HG02938 (cell line): Measurements from ENCODE around the gene PRRT3.

Source experiments
- ATAC-seq: cut with Tn5 transposase; IDR thresholded peaks from one replicate; pipeline ENCODE4 v1.9.1; 2021; ENCODE audit warnings: mild to moderate bottlenecking, moderate library complexity; ENCODE audit not compliant: unreplicated experiment

The PRRT3 gene

DNA sequence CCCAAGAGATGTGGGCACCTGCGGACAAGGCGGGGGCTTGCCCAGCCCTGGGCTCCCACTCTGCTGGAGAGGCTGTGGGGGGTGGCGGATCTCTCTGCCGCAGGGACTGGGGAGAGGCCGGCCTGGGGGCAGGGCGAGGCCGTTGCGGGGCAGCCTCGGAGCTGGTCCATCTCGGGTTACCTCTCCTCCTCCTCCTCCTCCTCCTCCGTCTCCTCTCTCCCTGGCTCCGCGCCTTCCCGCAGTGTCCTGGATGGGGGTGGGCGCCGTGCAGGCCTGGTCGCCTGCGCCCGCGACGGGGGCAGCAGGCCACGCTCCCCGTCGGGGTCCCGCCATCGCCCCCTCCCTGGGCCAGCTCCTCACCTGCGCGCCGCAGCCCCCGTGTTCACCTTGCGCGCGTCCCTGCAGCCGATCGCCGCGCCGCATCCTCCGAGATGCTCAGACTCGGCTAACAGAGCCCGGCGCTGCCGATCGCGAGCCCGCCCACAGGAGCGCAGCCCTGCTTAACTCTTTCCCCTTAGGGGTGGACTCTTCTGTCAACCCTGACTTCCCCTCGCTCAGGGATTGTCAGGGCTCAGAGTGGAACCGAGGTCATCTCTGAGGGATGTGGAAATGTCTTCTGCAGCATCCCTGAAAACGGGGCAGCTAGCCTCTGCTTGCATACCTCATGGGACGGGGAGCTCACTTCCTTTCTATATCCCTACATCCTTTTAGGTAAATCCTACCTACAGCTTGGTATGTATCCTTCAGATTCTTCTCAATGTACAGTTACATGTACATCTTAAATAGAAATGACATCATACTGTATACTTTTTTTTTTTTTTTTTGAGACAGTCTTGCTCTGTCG, at the start of gene PRRT3:
Gene PRRT3, minus strand, starts transcription at position 447 of the 844 bp plus-strand sequence. CDS start 2,293 bp downstream, outside the sequence.
- ATAC-seq = peak; percentile 62

DNA sequence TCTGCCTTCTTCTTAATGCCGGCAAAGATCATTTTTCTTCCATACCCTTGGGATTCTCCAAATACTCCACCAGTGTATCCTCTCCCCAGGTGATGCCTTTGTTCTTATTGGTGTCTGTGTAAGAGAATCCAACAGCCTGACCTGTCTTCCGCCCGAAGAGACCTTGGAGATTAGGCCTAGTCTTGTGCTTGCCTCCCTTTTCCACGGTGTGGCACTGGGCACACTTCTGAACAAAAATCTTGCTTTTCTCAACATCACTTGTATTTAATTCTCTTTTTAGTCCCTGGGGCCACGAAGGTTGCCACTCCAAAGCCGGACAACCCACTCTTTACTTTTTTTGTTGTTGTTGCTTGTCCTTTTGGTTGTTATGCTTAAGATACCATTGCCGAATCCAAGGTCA, 48.5 kb upstream of the PRRT3 start:
- no peak for ATAC-seq

DNA sequence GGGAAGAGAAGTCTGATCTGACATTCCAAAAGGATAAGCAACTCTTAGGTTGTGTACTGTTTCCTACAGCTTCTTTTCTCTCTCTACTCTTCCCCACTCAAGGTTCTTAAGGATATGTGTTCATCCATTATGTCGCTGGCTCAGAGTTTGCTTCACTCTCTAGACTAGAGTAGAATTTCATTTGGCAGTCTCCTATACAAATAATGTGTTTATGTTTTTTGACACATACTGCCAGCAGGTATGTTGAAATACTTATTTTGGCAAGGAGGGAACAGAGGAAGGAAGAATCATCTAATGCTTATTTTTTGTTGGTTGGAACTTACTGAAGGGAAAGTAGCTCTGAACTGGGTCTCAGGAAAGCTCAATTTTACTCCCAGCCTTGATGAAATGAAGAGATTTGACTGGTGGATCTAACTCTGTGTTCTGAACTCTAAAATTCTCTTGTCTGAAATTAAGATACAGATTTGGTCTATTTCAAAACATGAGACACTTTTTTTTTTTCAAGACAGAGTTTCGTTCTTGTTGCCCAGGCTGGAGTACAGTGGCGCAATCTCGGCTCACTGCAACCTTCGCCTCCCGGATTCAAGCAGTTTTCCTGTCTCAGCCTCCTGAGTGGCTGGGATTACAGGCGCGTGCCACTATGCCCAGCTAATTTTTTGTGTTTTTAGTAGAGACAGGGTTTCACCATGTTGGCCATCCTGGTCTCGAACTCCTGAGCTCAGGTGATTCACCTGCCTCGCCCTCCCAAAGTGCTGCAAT, 42.1 kb upstream of the PRRT3 start:
- no peak for ATAC-seq

DNA sequence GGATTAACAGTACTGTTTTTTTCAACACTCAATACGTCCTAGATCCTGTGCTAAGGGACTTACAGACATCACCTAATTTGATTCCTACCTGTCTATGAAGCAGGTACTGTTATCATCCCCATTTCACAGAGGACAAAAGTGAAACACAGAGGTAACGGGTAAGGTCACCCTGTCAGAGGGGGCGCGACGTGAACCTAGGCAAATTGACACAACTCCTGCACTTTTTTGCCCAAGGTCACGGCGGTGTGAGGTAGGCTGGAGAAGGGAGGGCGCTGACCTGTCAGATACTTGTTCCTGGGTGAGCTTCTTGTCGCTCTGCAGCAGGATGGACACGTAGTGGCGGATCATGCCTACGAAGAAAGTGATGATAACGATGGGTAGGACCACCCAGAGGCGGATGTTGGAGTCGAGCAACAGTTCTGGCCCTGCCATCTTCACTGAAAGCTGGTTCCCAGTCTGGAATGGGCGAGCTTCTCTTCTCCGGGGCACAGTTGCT, 34.1 kb upstream of the PRRT3 start:
- ATAC-seq = peak; percentile 34

DNA sequence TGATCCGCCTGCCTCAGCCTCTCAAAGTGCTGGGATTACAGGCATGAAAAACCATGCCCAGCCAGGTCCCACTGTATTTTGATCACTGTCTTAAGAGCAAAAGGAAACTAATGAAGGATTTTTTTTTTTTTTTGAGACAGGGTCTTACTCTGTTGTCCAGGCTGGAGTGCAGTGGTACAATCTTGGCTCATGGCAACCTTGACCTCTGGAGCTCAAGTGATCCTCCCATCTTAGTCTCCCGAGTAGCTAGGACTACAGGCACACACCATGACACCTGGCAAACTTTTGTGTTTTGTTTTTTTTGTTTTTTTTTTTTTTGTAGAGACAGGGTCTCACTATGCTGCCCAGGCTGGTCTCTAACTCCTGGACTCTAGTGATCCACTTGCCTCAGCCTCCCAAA, 28.0 kb upstream of the PRRT3 start:
- no peak for ATAC-seq

DNA sequence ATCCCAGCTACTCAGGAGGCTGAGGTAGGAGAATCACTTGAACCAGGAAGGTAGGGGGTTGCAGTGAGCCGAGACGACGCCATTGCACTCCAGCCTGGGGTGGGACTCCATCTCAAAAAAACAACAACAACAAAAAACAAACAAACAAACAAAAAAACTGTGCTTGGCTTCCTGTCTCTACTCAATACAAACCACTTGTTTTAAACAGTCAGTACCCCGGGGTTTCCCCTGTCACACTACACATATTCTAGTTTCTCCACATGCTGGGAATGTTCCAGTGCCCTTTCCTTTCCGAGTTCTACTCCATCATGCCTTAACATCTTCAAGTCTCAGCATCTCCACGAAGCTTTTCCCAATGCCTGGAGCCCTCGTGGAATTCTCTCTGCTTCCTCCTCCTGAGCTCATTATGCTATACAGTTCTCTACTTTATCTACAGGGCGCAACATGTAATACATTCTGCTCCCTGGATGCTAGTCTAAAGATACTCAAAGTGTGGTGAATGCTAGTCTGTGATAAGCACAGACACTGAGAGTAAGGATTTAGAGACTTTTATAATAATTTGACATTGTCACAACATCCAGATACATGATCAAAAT, 26.6 kb upstream of the PRRT3 start:
- ATAC-seq = no peak

DNA sequence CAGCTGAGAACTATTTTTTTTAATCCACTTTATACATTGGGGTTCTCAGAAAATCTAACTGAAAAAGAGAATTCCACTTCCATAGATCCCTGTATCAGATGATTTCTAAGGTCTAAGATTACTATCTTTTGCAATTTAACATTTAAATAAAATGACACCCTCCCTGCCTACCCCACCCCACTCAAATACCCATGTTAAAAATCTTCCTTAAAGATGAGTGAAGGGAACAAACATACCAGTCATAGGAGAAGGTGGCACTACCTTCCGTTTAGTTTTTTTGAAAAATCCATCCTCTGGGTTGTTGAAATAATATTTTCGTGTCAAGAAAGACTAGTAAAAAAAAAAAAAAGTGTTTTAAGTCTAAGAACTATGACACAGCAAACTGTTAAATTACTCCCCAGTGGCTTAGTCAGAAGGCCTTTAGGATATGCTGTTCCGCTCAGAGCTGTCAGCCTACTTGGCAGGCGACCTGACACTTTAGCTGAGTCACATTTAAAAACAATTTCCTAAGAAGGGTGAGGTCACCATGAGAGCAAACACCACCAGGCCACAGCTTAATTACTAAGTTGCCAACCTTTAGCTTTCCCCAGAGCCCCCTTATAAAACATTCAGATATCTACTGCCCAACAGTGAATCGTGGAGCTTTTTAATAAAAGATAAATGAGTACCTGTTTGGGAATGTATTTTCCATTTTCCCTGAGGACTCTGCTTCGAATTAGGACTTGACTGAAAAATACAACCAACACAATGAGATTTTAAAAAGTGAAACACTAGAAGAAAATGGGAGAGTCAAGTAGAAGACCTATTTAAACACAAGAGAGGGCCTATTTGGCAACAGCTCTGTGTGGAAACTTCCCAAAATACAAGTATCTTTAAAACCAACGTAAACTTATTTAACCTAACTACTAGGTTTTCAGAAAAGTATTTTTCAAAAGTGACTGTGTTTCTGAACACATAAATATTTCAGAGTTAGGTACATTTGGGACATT, 24.8 kb upstream of the PRRT3 start:
- no peak for ATAC-seq

DNA sequence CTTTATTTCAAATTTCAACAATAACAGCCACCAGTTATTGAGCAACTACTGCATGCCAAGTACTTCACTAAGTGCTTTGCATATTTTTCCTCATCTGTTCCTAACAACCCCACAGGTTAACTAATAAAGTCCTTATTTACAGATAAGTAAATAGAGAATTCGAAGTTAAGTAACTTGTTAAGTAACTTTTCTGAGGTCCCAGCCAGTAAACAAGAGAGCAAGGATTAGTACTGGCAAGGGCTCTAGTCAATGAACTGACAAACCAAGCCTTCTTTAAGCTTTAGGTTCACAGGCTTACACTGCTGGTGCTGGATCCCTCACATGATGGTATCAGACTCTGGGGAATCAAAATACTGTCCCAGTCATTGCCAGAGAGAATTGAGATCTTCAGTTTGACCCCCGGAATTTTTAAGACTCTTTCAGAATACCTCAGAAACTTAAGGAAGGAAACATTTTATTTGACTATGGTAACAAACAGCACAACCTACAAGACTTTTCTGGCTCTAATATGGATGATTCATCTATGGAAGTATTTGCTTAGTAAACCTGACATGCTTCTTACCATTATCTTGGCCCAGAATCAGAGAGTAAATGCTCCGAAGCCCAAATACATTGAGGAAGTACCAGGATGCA, 17.9 kb upstream of the PRRT3 start:
- ATAC-seq = no peak

DNA sequence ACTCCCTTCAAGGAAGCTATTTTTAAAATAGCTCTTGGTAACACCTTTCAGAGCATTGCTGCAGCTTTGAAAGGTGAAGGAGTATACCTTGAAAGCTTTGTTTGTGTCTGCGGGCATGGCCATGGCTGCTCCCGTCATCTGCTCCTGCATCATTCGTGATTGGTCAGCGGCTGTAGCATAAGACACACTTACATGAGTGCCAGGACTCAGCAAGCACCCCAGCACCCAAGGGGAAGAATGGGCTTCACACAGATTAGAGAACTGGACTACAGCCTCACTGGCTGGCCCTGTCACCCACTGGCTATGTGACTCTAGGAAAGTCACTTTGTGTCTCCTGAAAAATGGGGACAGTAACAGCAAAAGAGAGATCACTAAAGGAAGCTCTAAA, 17.4 kb upstream of the PRRT3 start:
- no peak for ATAC-seq

DNA sequence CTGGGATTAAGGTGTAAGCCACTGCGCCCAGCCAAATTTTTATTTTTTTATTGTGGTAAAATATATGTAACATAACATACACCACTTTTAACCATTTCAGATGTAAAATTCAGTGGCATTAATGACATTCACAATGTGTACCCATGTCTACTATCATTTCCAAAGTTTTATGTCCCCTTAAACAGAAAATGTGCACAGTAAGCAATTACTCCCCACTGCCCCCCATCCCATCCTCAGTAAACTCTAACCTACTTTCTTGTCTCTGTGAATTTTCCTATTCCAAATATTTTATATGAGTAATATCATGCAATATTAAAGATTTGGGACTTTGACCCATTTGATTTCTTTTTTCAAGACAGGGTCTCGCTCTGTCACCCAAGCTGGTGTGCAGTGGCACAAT, 14.6 kb upstream of the PRRT3 start:
- no peak for ATAC-seq

DNA sequence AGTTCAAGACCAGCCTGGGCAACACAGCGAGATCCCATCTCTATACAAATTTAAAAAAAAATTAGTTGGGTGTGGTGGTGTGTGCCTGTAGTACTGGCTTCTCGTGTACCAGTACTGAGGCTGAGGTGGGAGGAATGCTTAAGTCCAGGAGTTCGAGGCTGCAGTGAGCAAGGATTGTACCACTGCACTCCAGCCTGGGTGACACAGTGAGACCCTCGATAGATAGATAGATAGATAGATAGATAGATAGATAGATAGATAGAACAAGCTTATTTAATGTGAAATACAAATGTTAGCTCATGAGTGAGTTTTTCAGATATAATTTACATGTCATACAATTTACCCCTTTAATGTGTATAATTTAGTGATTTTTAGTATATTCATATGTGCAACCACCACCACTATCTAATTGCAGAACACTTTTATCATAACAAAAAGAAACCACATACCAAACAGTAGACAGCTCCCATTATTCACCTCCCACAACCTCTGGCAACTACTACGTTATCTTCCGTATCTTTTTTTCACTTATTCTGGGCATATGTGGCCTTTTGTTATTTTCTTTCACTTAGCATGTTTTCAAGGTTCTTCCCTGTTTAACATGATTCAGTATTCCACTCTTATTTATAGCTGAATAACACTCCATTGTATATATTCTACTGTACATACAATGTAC, 13.1 kb upstream of the PRRT3 start:
- ATAC-seq = no peak

DNA sequence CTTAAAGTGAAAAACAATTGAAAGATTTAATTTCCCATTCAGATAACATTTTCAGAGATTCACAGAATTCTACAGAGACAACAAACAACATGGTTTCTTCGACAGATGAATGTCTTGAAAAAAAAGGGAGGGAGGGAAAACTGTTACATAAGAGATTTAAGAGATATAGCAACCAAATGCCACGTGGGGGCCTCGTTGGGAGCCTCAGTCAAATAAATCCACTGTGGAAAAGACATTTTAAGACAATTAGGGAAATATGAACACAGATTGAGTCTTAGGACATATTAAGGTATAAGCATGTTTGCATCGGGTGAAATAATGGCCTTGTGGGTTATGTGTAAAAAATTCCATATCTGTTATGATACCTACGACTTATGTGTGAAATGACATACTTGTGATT, 5.0 kb upstream of the PRRT3 start:
- ATAC-seq = no peak

DNA sequence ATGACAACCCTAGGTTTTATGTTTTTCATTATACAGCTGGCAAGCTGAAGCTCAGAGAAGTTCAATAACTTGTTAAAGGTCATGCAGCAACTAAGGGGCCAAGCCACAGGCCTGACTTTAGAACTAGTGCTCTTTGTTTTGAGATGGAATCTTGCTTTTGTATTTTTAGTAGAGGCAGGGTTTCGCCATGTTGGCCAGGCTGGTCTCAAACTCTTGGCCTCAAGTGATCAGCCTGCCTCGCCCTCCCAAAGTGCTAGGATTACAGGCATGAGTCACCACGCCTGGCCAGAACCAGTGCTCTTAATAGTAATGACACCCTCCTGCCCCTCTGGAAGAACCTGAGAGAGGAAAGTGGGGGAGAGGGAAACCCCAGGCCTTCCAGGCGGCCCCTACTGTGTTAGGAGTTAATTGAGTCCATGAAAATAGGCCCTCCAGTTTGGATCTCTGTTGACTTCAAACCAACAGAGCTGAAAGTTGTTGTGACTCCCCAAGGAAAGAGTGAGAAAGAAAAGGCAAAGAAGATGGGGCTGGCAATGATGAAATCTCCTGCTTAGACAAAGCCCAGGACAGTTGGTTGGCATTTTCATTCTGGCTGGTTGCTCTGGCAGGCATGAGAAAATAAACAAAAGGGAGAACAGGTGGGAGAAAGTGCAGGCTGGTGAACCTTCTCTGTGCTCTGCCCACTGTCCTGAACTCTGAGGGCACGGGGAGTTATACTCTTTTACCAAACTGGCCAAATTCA, 3.6 kb upstream of the PRRT3 start:
- no peak for ATAC-seq

DNA sequence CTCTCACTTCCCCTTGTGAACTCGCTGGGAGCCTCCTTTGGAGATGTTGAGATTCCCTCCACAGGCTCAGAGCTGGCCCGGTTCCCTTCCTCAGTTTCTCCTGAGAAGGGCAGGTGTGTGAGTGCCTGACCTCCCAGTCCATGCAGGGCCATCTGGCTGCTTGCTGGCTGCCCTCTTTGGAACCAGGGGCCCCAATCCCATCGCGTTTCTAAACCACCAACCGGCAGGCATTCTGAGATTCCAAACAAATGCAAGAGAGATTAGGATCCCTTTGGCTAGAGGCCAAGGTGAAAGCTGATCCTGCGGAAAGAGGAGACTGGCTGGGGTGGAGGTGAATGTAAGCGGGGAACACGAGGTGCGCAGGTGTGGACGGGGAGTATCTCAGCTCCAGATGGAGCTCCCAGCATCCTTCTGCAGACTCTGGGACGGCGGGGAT, 2.9 kb upstream of the PRRT3 start:
- ATAC-seq = no peak

DNA sequence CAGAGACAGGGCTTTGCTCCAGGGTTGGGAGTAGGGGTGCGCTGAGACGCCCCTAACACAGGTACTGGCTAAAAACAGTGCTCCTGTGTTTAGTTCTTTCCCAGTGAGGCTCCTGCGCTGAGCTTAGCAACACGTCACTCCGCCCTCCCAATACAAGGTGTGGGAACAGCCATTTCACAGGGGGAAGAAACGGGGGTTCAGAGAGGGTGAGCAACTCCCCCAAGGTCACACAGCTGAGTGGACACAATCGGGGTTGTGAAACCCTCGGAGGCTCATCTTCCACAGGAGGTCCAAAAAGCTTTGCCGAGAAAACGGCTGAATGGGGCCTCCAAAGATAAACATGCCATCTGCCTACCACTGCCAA, 628 bp downstream of the PRRT3 start:
- no peak for ATAC-seq

DNA sequence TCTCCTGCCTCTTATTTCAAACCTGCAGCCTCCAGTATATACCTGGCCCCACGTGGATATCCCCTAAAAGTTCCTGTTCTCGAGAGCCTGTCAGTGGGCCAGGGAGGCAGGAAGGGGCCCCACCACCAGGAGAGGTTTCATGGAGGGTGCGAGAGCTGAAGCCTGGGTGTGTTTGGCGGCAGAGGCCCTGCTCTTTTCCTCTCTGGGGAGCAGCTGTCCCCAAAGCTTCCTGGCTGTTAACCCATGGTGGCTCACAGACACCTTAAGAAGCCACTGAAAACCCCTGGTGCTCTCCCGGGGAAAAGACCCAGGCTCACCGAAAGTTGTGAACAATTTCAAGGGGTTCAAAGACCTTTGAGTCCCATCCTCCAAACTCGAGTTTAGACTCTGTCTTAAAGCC, 1.1 kb downstream of the PRRT3 start:
- ATAC-seq = no peak

DNA sequence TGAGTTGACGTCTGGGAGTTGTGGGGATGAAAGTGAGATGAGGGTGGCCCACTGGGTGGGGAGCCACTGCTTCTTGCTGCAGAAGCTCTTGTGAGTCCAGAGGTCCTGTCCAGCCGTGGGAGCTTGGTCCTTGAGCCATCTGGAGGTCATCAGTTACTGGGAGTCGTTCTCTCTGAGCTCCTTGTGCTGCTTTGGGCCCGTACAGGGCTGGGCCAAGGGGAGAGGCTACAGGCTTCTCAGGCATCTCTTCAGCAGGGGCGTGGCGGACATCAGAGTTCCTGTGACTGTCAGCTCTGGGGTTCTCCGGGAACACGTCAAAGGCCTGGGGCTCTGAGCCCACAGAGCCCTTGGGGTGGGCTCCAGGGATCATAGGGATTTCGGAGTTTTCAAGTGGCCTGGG, 2.6 kb downstream of the PRRT3 start:
- ATAC-seq = no peak

DNA sequence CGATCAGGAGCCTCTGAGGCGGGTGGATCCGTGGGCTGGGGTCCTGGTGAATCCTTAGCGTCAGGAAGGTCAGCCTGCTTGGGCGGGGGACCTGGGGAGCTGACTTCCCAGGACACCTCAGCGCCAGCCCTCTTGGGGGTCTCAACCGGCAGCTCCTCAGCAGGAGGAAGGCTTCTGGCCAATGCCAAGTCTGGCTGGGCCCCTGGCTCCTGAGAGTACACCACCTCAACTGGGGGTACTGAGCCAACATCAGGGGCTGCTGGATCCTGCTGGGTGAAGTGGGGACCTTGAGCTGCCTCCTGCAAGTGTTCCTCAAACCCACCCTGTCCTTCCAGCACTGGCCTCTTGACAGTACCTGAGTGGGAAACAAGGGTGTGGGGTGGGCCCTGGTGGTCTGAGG, 3.1 kb downstream of the PRRT3 start:
- no peak for ATAC-seq

DNA sequence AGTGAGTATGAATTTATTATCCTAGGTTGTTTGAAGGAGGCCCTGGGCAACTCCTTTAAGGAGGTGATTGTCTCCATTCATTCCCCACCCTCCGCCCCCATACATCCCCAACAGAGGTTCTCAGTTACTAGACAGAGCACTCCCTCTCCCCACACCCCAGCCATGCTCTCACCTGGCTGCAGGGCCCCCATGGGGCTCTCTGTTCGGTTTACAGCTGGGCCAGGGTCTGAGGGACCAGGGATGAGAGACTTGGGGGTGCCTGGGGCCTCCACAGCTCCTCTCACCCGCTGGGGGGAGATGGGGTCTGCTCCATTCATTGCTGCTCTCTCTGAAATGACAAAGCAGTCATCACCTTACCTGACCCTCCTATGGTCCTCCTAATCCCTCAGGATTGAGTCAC, 3.6 kb downstream of the PRRT3 start:
- no peak for ATAC-seq
